Measurements from ENCODE around the gene NKD1. TPM values are rescaled to one million over a fixed set of nuclear protein-coding genes. Genes with fewer than 3 reads are reported as not detected.

The NKD1 gene
- total RNA-seq, 2 experiments from 2014 or later = 0.04 to 0.06 TPM

- Histone ChIP-seq H4K20me1 (ENCODE audit: insufficient read depth, low read length) (no peaks in the 10 kb centered on the region), H3K9me3 (ENCODE audit: low read length) (no peaks in the 10 kb centered on the region), H3K27ac (ENCODE audit: low read depth, low read length, poor library complexity, severe bottlenecking) (no peak overlapping the region), H3K4me2 (ENCODE audit: low read length) (no peak overlapping the region), H3K36me3 (ENCODE audit: insufficient read depth, low read length) (no peaks in the 10 kb centered on the region), H2AFZ (ENCODE audit: low read length) (no peak overlapping the region), H3K4me3 (ENCODE audit: low read depth, low read length, poor library complexity, severe bottlenecking) (no peak overlapping the region), H3K4me1 (ENCODE audit: insufficient read depth, low read length, poor library complexity, severe bottlenecking) (no peaks in the 10 kb centered on the region), H3K79me2 (ENCODE audit: insufficient read depth, low read depth, low read length) (no peaks in the 10 kb centered on the region), H3K9me2 (ENCODE audit: insufficient read depth, low read length) (no peaks in the 10 kb centered on the region)
- no peak for TF ChIP-seq EZH2phosphoT487 (IDR thresholded peaks at IDR 0.05; ENCODE audit: borderline replicate concordance, low read depth, low read length)
- TF ChIP-seq CTCF (conservative IDR thresholded peaks at IDR 0.05; ENCODE audit: low read length) = no peak
- intact Hi-C loops (cut with micrococcal nuclease; ENCODE audit: unreplicated experiment) = no loop called here
- POLR2A ChIA-PET = no interaction called here
- no peak for DNase-seq (ENCODE audit: low spot score)
- CTCF ChIA-PET (ENCODE audit: unreplicated experiment) = no interaction called here
- no TSS peak for BruUV-seq (replicated peaks)
Observed at GRCh38 chr16:50620646-50621451, 72.7 kb downstream of the NKD1 start.

GRCh38 chr16:50621452-50621792 is 73.2 kb downstream of the NKD1 start:
- Histone ChIP-seq H3K9me3 (ENCODE audit: low read length) (no peaks in the 10 kb centered on the region), H3K4me3 (ENCODE audit: low read depth, low read length, poor library complexity, severe bottlenecking) (no peak overlapping the region), H3K4me2 (ENCODE audit: low read length) (no peak overlapping the region), H3K4me1 (ENCODE audit: insufficient read depth, low read length, poor library complexity, severe bottlenecking) (no peaks in the 10 kb centered on the region), H3K79me2 (ENCODE audit: insufficient read depth, low read depth, low read length) (no peaks in the 10 kb centered on the region), H2AFZ (ENCODE audit: low read length) (no peak overlapping the region), H3K27ac (ENCODE audit: low read depth, low read length, poor library complexity, severe bottlenecking) (no peak overlapping the region), H4K20me1 (ENCODE audit: insufficient read depth, low read length) (no peaks in the 10 kb centered on the region), H3K9me2 (ENCODE audit: insufficient read depth, low read length) (no peaks in the 10 kb centered on the region), H3K36me3 (ENCODE audit: insufficient read depth, low read length) (no peaks in the 10 kb centered on the region)
- intact Hi-C loops (cut with micrococcal nuclease; ENCODE audit: unreplicated experiment) = no loop called here
- ChIA-PET CTCF (ENCODE audit: unreplicated experiment) (no interaction called here), POLR2A (no interaction called here)
- TF ChIP-seq EZH2phosphoT487 (IDR thresholded peaks at IDR 0.05; ENCODE audit: borderline replicate concordance, low read depth, low read length) = no peak
- TF ChIP-seq CTCF (conservative IDR thresholded peaks at IDR 0.05; ENCODE audit: low read length) = no peak
- DNase-seq (ENCODE audit: low spot score) = no peak
- BruUV-seq (replicated peaks) = no TSS peak

GRCh38 chr16:50622029-50622428 is 73.8 kb downstream of the NKD1 start:
- no peaks in the 10 kb centered on the region for H4K20me1 ChIP-seq (ENCODE audit: insufficient read depth, low read length)
- BruUV-seq (replicated peaks) = no TSS peak
- H3K4me1 ChIP-seq (ENCODE audit: insufficient read depth, low read length, poor library complexity, severe bottlenecking) = no peaks in the 10 kb centered on the region
- H3K36me3 ChIP-seq (ENCODE audit: insufficient read depth, low read length) = no peaks in the 10 kb centered on the region
- H3K4me3 ChIP-seq (ENCODE audit: low read depth, low read length, poor library complexity, severe bottlenecking) = no peak overlapping the region
- no peaks in the 10 kb centered on the region for H3K9me3 ChIP-seq (ENCODE audit: low read length)
- H3K79me2 ChIP-seq (ENCODE audit: insufficient read depth, low read depth, low read length) = no peaks in the 10 kb centered on the region
- intact Hi-C loops (cut with micrococcal nuclease; ENCODE audit: unreplicated experiment) = no loop called here
- POLR2A ChIA-PET = no interaction called here
- no peak overlapping the region for H3K4me2 ChIP-seq (ENCODE audit: low read length)
- no peak overlapping the region for H3K27ac ChIP-seq (ENCODE audit: low read depth, low read length, poor library complexity, severe bottlenecking)
- TF ChIP-seq EZH2phosphoT487 (IDR thresholded peaks at IDR 0.05; ENCODE audit: borderline replicate concordance, low read depth, low read length) = no peak
- TF ChIP-seq CTCF (conservative IDR thresholded peaks at IDR 0.05; ENCODE audit: low read length) = no peak
- H3K9me2 ChIP-seq (ENCODE audit: insufficient read depth, low read length) = no peaks in the 10 kb centered on the region
- no peak overlapping the region for H2AFZ ChIP-seq (ENCODE audit: low read length)
- CTCF ChIA-PET (ENCODE audit: unreplicated experiment) = no interaction called here
- no peak for DNase-seq (ENCODE audit: low spot score)
